ENCODE measurements around the gene SLC22A1.
"Not testable (repeated sequence)": the region's sequence is repeated elsewhere in the genome, so short reads cannot be mapped to it uniquely, and the experiment has no call there.

SLC22A1 gene

DNA sequence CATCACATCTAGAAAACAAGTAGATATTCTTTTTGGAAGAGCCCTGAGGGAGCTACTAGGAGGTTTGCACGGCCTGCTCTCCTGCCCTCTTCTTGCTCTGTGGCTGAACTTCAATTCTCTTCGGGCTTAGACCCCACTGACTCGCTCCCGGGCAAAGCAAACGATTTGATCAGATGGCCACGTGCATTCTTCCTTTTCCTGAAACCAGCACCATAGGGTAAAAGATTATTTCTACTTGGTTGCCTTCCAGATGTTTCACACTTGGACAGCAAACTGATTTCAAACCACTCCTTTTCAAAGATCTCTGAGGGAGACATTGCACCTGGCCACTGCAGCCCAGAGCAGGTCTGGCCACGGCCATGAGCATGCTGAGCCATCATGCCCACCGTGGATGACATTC, at the start of gene SLC22A1:
Gene SLC22A1, plus strand, starts transcription at position 258 of the 400 bp plus-strand sequence. Its CDS starts 121 bp downstream, at position 379.
- no peak for DNase-seq (ENCODE audit: low read depth)

GRCh38 chr6:160073272-160073671, 48.3 kb upstream of the SLC22A1 start:
- DNase-seq (ENCODE audit: low read depth) = no peak

DNA sequence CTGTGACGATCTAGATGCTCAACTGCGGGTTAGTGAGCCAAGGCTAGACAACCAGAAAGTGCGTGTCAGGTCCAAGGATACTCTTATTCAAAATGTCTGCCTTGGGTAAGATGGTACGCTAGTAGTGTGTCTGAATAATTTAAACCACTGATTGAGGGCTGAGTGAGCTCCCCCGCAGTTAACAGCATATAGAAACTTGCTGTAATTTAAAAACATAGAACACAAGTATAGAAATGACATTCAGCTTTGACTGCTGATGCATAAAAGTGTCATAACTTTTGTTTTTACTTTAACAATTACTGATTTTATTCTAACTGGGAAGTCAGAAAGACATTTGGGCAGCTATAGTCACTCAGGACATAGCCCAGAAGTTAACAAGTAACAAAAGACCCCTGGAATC, 45.6 kb upstream of the SLC22A1 start:
- DNase-seq (ENCODE audit: low read depth) = no peak

- no peak for DNase-seq (ENCODE audit: low read depth)
Measured at GRCh38 chr6:160077024-160077423, 44.6 kb upstream of the SLC22A1 start.

DNA sequence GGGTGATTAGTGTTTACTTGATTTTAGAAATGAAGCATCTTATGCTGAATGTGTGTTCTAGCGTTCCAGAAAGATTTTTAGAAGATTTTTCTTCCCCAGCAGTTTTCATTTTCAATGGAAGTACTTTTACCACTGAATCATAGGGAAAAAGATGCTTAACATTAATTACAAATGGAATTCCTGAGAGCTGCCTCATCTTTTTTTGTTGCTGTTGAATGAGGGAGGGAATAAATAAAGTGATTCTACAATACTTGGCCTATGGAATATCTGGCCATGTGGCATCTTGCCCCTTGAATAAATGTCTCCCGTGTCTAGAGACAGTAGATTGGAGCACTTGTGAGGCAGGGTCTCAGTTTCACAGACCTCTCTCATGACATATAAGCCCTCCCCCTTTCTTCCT, 44.1 kb upstream of the SLC22A1 start:
- no peak for DNase-seq (ENCODE audit: low read depth)

GRCh38 chr6:160078883-160079685, 42.5 kb upstream of the SLC22A1 start:
- DNase-seq (ENCODE audit: low read depth) = no peak

- DNase-seq (ENCODE audit: low read depth) = no peak
Measured at GRCh38 chr6:160079686-160080043, 42.0 kb upstream of the SLC22A1 start.

- no peak for DNase-seq (ENCODE audit: low read depth)
Measured at GRCh38 chr6:160080097-160080496, 41.5 kb upstream of the SLC22A1 start.

DNA sequence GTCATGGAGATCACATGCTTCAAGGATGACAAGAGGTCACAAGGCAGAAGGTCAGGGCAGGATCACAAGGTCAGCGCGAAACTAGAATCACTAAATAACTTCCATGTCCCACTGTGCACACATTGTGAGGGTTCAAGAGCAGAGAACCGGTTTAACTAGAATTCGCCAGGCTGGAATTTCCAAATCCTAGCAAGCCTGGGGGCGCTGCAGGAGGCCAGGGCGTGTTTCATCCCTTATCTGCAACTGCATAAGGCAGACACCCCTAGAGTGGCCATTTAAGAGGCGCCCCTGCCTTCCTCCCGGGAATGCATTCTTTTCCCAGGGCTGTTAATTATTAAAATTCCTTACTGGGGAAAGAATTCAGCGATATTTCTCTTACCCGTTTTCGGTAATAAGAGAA, 40.2 kb upstream of the SLC22A1 start:
- DNase-seq (ENCODE audit: low read depth) = no peak

DNA sequence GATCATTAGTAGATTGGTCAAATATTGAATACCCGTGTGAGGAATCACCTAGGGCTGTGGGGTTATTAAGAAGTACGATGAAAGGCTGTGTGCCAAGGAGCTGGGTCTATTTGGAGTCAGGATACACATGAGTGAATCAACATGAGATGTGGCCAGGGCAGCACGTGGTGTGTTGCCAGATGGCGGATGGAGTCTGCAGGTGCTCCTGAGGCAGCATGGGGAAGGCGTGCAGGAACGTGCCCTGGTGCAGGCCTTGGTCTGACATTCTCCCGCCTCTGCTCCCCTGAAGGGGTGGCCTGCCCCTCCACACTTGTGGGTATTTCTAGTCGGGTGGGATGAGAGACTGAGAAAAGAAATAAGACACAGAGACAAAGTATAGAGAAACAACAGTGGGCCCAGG, 39.0 kb upstream of the SLC22A1 start:
- DNase-seq (ENCODE audit: low read depth) = no peak

- DNase-seq (ENCODE audit: low read depth) = no peak
Measured at GRCh38 chr6:160084198-160084776, 37.3 kb upstream of the SLC22A1 start.

DNA sequence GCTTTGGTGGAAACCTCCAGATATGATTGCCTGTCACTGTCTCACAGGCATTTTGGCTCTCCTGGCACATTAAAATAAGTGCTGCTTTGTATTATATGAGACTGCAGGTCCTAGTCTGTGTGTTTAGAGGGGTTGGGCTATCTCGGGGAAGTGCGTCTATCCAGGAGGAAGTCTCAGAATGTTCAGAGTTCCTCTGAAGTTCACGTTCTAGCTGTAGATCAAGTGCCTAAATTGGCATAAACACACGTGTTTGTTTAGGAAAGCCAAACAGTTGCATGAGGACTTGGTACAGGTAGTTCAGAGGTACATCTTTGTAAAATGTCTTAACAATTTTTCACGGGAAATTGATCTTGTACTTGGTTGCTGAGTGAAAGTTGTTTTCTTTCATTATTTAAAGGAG, 36.4 kb upstream of the SLC22A1 start:
- no peak for DNase-seq (ENCODE audit: low read depth)

- no peak for DNase-seq (ENCODE audit: low read depth)
Measured at GRCh38 chr6:160085713-160086505, 35.7 kb upstream of the SLC22A1 start.

- DNase-seq (ENCODE audit: low read depth) = no peak
Measured at GRCh38 chr6:160086754-160087153, 34.9 kb upstream of the SLC22A1 start.

- DNase-seq (ENCODE audit: low read depth) = no peak
Measured at GRCh38 chr6:160088069-160088783, 33.4 kb upstream of the SLC22A1 start.

GRCh38 chr6:160088784-160089533, 32.7 kb upstream of the SLC22A1 start:
- DNase-seq (ENCODE audit: low read depth) = no peak

GRCh38 chr6:160089534-160089897, 32.1 kb upstream of the SLC22A1 start:
- no peak for DNase-seq (ENCODE audit: low read depth)

DNA sequence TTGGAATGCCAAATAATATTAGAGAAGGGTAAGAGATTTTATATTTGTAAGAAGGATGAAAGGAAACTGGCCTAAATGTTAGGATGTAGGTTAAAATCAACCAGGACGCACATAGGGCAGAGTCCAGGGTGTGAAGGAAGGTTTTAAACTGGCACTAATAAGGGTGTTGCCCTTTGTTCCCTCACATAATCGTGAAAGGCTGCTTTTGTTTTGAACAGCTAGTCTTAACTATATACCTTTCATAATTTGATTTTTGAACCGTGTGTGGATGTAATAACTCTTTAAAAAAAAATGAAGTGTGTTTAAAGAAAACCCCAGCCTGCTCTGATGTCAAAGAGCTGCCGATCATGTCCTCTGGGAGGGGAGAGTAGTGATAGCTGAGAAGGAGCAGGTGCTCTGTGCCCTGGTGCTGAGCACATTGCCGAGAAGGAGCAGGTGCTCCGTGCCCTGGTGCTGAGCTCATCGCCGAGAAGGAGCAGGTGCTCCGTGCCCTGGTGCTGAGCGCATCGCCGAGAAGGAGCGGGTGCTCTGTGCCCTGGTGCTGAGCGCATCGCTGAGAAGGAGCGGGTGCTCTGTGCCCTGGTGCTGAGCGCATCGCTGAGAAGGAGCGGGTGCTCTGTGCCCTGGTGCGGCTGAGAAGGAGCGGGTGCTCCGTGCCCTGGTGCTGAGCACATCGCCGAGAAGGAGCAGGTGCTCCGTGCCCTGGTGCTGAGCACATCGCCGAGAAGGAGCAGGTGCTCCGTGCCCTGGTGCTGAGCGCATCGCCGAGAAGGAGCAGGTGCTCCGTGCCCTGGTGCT, 31.0 kb upstream of the SLC22A1 start:
- DNase-seq (ENCODE audit: low read depth) = not testable (repeated sequence)

- not testable (repeated sequence) for DNase-seq (ENCODE audit: low read depth)
Measured at GRCh38 chr6:160092176-160092575, 29.4 kb upstream of the SLC22A1 start.

DNA sequence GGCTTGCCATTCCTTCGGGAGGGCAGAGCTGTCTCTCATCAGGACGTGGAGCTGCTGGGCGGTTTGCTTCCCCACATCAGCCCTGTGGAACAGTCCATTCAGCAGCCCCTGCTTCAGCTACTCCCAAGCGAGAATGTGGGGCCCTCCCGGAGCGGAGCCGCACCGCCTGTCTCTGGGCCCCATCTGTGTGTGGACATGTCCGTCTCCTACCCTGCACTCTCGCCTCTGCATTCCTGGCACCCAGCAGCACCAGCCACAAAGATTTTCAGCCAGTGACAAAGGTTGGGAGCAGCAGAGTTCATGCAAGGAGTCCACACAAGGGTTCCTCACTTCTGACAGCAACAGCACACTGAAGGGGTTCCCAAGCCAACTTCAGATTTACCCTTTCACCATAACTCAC, 29.0 kb upstream of the SLC22A1 start:
- no peak for DNase-seq (ENCODE audit: low read depth)

GRCh38 chr6:160093061-160093460, 28.6 kb upstream of the SLC22A1 start:
- no peak for DNase-seq (ENCODE audit: low read depth)
